Astrocyte (in vitro differentiated cells and primary cell): Measurements from ENCODE around the gene ERN1. TPM values are rescaled to one million over a fixed set of nuclear protein-coding genes. Genes with fewer than 3 reads are reported as not detected.
"Not testable (repeated sequence)": the region's sequence is repeated elsewhere in the genome, so short reads cannot be mapped to it uniquely, and the experiment has no call there.

Experiments used
- DNase-seq: peaks from one replicate; pipeline ENCODE4 v3.0.0-alpha.2; 2010; ENCODE audit warnings: low read depth
- FAIRE-seq: peaks from 2 replicates; lab custom pipeline; 2011; peaks lifted over from hg19 to GRCh38; lab: Jason Lieb, UNC
- H2AFZ ChIP-seq: 2 replicates; pipeline ENCODE4 v1.6.0; 2012; ENCODE audit warnings: low read depth, low read length, inconsistent platforms
- H3K27ac ChIP-seq: 2 replicates; pipeline ENCODE4 v1.5.1; 2011; ENCODE audit warnings: low read depth, low read length, inconsistent platforms
- H3K27me3 ChIP-seq: 2 replicates; pipeline ENCODE4 v1.6.0; 2011; ENCODE audit warnings: low read length, inconsistent platforms; ENCODE audit not compliant: insufficient read depth
- H3K36me3 ChIP-seq: 2 replicates; pipeline ENCODE4 v1.5.1; 2011; ENCODE audit warnings: low read length, inconsistent platforms; ENCODE audit not compliant: insufficient read depth
- H3K4me1 ChIP-seq: 2 replicates; pipeline ENCODE4 v1.5.1; 2011; ENCODE audit warnings: low read length, inconsistent platforms; ENCODE audit not compliant: insufficient read depth
- H3K4me2 ChIP-seq: 2 replicates; pipeline ENCODE4 v1.6.0; 2012; ENCODE audit warnings: low read length, inconsistent platforms
- H3K4me3 ChIP-seq: 2 replicates; pipeline ENCODE4 v1.5.1; 2011; ENCODE audit warnings: low read depth, mild to moderate bottlenecking, low read length, inconsistent platforms; ENCODE audit not compliant: insufficient read depth
- H3K79me2 ChIP-seq: 2 replicates; pipeline ENCODE4 v1.6.0; 2012; ENCODE audit warnings: mild to moderate bottlenecking, low read length, inconsistent platforms; ENCODE audit not compliant: insufficient read depth
- H3K9ac ChIP-seq: 2 replicates; pipeline ENCODE4 v1.6.0; 2012; ENCODE audit warnings: mild to moderate bottlenecking, low read length, inconsistent platforms
- H3K9me3 ChIP-seq: 2 replicates; pipeline ENCODE4 v1.5.1; 2012; ENCODE audit warnings: low read depth, mild to moderate bottlenecking, low read length, inconsistent platforms; ENCODE audit not compliant: insufficient read depth
- H4K20me1 ChIP-seq: 2 replicates; pipeline ENCODE4 v1.6.0; 2012; ENCODE audit warnings: low read length, inconsistent platforms; ENCODE audit not compliant: insufficient read depth
- H3K27ac Mint-ChIP-seq: one replicate; pipeline ENCODE4 v1.8.0; 2021; ENCODE audit warnings: mild to moderate bottlenecking, mixed read lengths; ENCODE audit not compliant: unreplicated experiment
- H3K27me3 Mint-ChIP-seq: one replicate; pipeline ENCODE4 v1.8.0; 2021; ENCODE audit warnings: low read depth, mixed read lengths; ENCODE audit not compliant: unreplicated experiment
- H3K36me3 Mint-ChIP-seq: one replicate; pipeline ENCODE4 v1.8.0; 2021; ENCODE audit warnings: low read depth, mixed read lengths; ENCODE audit not compliant: unreplicated experiment
- H3K4me1 Mint-ChIP-seq: one replicate; pipeline ENCODE4 v1.8.0; 2021; ENCODE audit warnings: low read depth, mixed read lengths; ENCODE audit not compliant: unreplicated experiment
- H3K4me3 Mint-ChIP-seq: one replicate; pipeline ENCODE4 v1.8.0; 2021; ENCODE audit warnings: mild to moderate bottlenecking, moderate library complexity, mixed read lengths; ENCODE audit not compliant: unreplicated experiment
- H3K9me3 Mint-ChIP-seq: one replicate; pipeline ENCODE4 v1.8.0; 2021; ENCODE audit warnings: mild to moderate bottlenecking, mixed read lengths; ENCODE audit not compliant: unreplicated experiment
- EZH2 ChIP-seq: IDR thresholded peaks from 2 replicates; pipeline ENCODE4 v1.6.1; 2012; ENCODE audit warnings: mild to moderate bottlenecking, low read length, inconsistent platforms; ENCODE audit not compliant: insufficient read depth
- total RNA-seq: library from RNA; stranded (reverse); gene quantifications from 2 replicates; pipeline ENCODE4 v1.2.1, GENCODE V29; 2021
- TF ChIP-seq, protein P1 (sequence below): IDR thresholded peaks from 2 replicates; pipeline ENCODE4 v1.5.1; 2011; ENCODE audit warnings: low read depth, mild to moderate bottlenecking, inconsistent platforms, low read length, moderate library complexity; ENCODE audit not compliant: insufficient read depth

The ERN1 gene
- total RNA-seq, 1 donor from 2014 or later, result 11.7 TPM

DNA sequence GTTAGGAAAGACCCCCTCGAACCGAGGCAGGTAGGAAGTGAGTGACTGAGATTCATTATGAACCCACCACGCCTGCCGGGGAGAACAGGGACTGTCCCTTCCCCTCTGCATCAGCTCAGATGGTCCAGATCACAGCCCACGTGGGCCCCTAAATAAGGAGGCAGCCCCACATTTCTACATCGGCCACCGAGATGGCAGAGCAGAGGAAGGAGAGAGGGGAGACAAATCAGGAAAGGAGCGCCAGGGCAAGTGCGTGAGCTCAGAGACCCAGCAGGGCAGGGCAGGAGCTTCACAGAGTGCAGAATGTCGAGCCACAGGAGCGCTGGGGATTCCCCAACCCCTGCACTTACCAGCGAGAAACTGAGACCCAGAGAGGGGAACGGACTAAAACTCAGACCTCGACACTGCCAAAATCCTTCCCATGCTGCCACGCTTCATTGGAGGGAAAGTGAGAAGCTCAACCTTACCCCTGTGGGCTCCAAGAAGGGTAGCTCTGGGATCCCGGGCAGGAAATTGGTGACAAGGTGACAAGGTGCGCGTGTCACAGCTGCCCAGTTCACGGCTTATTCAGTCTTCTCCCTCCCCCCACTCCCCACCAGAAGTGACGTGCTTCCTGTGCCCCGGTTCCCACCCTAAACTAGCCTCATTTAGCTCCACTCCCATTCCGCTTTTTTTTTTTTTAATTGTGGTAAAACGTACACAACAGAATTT is 109.7 kb downstream of the ERN1 start, which contains the start of gene ICAM2:
Gene ICAM2 (minus strand): TSS at position 578 of the 711 bp plus-strand sequence. CDS start 13,942 bp downstream, outside the sequence.
- no peaks in the 10 kb centered on the region for H3K9me3 ChIP-seq
- TF ChIP-seq EZH2, result no peak
- TF ChIP-seq, protein P1, sequence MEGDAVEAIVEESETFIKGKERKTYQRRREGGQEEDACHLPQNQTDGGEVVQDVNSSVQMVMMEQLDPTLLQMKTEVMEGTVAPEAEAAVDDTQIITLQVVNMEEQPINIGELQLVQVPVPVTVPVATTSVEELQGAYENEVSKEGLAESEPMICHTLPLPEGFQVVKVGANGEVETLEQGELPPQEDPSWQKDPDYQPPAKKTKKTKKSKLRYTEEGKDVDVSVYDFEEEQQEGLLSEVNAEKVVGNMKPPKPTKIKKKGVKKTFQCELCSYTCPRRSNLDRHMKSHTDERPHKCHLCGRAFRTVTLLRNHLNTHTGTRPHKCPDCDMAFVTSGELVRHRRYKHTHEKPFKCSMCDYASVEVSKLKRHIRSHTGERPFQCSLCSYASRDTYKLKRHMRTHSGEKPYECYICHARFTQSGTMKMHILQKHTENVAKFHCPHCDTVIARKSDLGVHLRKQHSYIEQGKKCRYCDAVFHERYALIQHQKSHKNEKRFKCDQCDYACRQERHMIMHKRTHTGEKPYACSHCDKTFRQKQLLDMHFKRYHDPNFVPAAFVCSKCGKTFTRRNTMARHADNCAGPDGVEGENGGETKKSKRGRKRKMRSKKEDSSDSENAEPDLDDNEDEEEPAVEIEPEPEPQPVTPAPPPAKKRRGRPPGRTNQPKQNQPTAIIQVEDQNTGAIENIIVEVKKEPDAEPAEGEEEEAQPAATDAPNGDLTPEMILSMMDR, result no peak
- no peak within 1 kb of the TSS for H3K4me2 ChIP-seq
- H3K27ac Mint-ChIP-seq, result no peak within 1 kb of the TSS
- peaks cover 11% of the 10 kb centered on the region for H3K27me3 ChIP-seq
- H3K36me3 Mint-ChIP-seq, result no peaks in the 10 kb centered on the region
- FAIRE-seq, result no peak
- H3K4me3 Mint-ChIP-seq, result no peak within 1 kb of the TSS
- no peaks in the 10 kb centered on the region for H3K9me3 Mint-ChIP-seq
- no peaks in the 10 kb centered on the region for H3K4me1 Mint-ChIP-seq
- no peaks in the 10 kb centered on the region for H3K79me2 ChIP-seq
- no peaks in the 10 kb centered on the region for H3K4me1 ChIP-seq
- no peak within 1 kb of the TSS for H3K9ac ChIP-seq
- H3K36me3 ChIP-seq, result no peaks in the 10 kb centered on the region
- DNase-seq, result no peak
- H3K27me3 Mint-ChIP-seq, result peaks cover 7% of the 10 kb centered on the region
- peak within 1 kb of the TSS; percentile 41 for H2AFZ ChIP-seq
- H4K20me1 ChIP-seq, result no peaks in the 10 kb centered on the region
- no peak within 1 kb of the TSS for H3K4me3 ChIP-seq
- no peak within 1 kb of the TSS for H3K27ac ChIP-seq

DNA sequence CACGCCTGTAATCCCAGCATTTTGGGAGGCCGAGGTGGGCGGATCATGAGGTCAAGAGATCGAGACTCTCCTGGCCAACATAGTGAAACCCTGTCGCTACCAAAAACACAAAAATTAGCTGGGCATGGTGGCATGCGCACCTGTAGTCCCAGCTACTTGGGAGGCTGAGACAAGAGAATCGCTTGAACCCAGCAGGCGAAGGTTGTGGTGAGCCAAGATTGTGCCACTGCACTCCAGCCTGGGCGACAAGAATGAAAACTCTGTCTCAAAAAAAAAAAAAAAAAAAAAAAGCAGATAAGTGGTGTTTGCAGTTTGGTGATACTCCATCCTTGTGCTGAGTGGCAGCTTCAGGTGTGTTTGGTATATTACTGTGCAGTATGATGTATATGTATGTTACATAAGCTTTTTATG is 110.4 kb downstream of the ERN1 start:
- H2AFZ ChIP-seq, H3K27ac Mint-ChIP-seq, H3K4me1 Mint-ChIP-seq, H3K36me3 ChIP-seq, H3K4me1 ChIP-seq, H3K4me2 ChIP-seq, H3K9me3 ChIP-seq, H3K36me3 Mint-ChIP-seq, H4K20me1 ChIP-seq, H3K9me3 Mint-ChIP-seq, H3K9ac ChIP-seq, H3K79me2 ChIP-seq, H3K4me3 Mint-ChIP-seq, DNase-seq, FAIRE-seq, H3K27ac ChIP-seq, H3K4me3 ChIP-seq, H3K27me3 Mint-ChIP-seq: not testable (repeated sequence)
- peaks cover 11% of the 10 kb centered on the region for H3K27me3 ChIP-seq

DNA sequence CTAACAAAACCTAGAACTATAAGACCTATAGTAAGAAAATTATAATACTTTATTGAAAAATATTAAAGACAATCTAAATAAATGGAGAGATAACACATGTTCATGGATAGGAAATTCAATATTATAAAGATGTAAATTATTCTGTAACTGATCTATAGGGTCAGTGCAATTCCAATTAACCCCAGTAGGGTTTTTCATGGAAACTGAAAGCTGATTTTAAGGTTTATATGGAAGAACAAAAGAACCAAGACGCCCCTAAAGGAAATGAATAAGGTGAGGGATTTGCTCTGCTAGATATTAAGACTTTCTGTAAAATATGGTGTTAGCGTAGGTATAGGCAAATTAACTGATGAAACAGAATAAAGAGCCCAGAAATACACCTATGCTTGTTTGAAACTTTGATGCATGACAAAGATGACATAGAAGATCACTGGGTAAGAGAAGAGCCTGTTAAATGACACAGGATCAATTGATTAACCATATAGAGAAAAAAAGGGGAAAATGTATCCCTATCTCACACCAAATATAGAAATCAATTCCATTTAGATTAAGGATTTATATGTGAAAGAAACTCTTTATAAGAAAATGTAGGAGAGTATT is 112.5 kb downstream of the ERN1 start:
- H3K27ac Mint-ChIP-seq, result no peak overlapping the region
- no peak overlapping the region for H3K4me3 ChIP-seq
- no peaks in the 10 kb centered on the region for H3K79me2 ChIP-seq
- no peak for FAIRE-seq
- peaks cover 11% of the 10 kb centered on the region for H3K27me3 ChIP-seq
- no peaks in the 10 kb centered on the region for H3K4me1 ChIP-seq
- H3K36me3 Mint-ChIP-seq, result no peaks in the 10 kb centered on the region
- no peak overlapping the region for H3K4me3 Mint-ChIP-seq
- no peak overlapping the region for H2AFZ ChIP-seq
- H4K20me1 ChIP-seq, result no peaks in the 10 kb centered on the region
- H3K27ac ChIP-seq, result no peak overlapping the region
- no peak overlapping the region for H3K9ac ChIP-seq
- DNase-seq, result no peak
- H3K4me1 Mint-ChIP-seq, result peaks cover 3% of the 10 kb centered on the region
- H3K4me2 ChIP-seq, result no peak overlapping the region
- no peaks in the 10 kb centered on the region for H3K9me3 Mint-ChIP-seq
- TF ChIP-seq EZH2, result no peak
- TF ChIP-seq, protein P1, result no peak
- H3K9me3 ChIP-seq, result no peaks in the 10 kb centered on the region
- no peaks in the 10 kb centered on the region for H3K36me3 ChIP-seq
- peaks cover 6% of the 10 kb centered on the region for H3K27me3 Mint-ChIP-seq
